Left ventricle myocardium superior (tissue), 1 donor: Measurements from ENCODE around the gene OSTN. TPM values are rescaled to one million over a fixed set of nuclear protein-coding genes. Genes with fewer than 3 reads are reported as not detected.
"Not testable (repeated sequence)": the region's sequence is repeated elsewhere in the genome, so short reads cannot be mapped to it uniquely, and the experiment has no call there.

ENCODE experiments used
- ATAC-seq: fragments of 200-7000 bp; cut with Tn5 transposase; one replicate; pipeline ENCODE4 v1.9.1; 2020; ENCODE audit warnings: mild to moderate bottlenecking, moderate library complexity
- DNase-seq: peaks from one replicate; pipeline ENCODE4 v3.0.0-alpha.2; 2020
- intact Hi-C: fragments of 100-400 bp; cut with micrococcal nuclease; formaldehyde crosslinking; loops from one replicate; pipeline ENCODE4 v1.11.0; 2022
- total RNA-seq: library from RNA; stranded (reverse); fragmentation: NEBNext Ultra II Directional; extraction: Animal tissue kit (Norgen Biotek cat#: 25700); gene quantifications from one replicate; pipeline ENCODE4 v1.2.1, GENCODE V29; 2021
- donor health status: DM: no; HTN: yes; CAD: no; lungs with severe emphysema.

OSTN gene
- total RNA-seq, 1 donor from 2014 or later, result not detected

GRCh38 chr3:191221638-191222037 is 22.6 kb downstream of the OSTN start:
- ATAC-seq, result no peak
- intact Hi-C loops, result no loop called here
- DNase-seq, result no peak

GRCh38 chr3:191227541-191227940 is 28.5 kb downstream of the OSTN start:
- DNase-seq (no peak), ATAC-seq (no peak)
- intact Hi-C loops, result no loop called here

- ATAC-seq (no peak), DNase-seq (no peak)
- intact Hi-C loops, result no loop called here
These were observed 35.2 kb downstream of the OSTN start for GRCh38 chr3:191234216-191234615.

GRCh38 chr3:191235331-191236314 is 36.6 kb downstream of the OSTN start:
- DNase-seq (no peak), ATAC-seq (no peak)
- intact Hi-C loops, result no loop called here

- DNase-seq (no peak), ATAC-seq (no peak)
- intact Hi-C loops, result no loop called here
These were observed 37.6 kb downstream of the OSTN start for GRCh38 chr3:191236646-191237045.

- no peak for ATAC-seq
- no peak for DNase-seq
- intact Hi-C loops, result no loop called here
These were observed 38.2 kb downstream of the OSTN start for GRCh38 chr3:191237047-191237882.

- intact Hi-C loops, result no loop called here
- DNase-seq, result no peak
- no peak for ATAC-seq
These were observed 39.3 kb downstream of the OSTN start for GRCh38 chr3:191238321-191238817.

GRCh38 chr3:191239407-191240031 is 40.5 kb downstream of the OSTN start:
- intact Hi-C loops, result loop anchor here (10.0 kb wide), 1 partner anchor 145 kb away; no protein-coding TSS in a partner anchor
- DNase-seq, result no peak
- no peak for ATAC-seq

- DNase-seq, result no peak
- intact Hi-C loops, result loop anchor here (10.0 kb wide), 1 partner anchor 144 kb away; no protein-coding TSS in a partner anchor
- no peak for ATAC-seq
These were observed 41.4 kb downstream of the OSTN start for GRCh38 chr3:191240486-191240885.

- ATAC-seq, result no peak
- intact Hi-C loops, result loop anchor here (10.0 kb wide), 1 partner anchor 140 kb away; no protein-coding TSS in a partner anchor
- DNase-seq, result no peak
These were observed 45.3 kb downstream of the OSTN start for GRCh38 chr3:191244242-191244867.

- peak; percentile 60 for ATAC-seq
- DNase-seq, result not testable (repeated sequence)
- intact Hi-C loops, result loop anchor here (10.0 kb wide), 1 partner anchor 139 kb away; no protein-coding TSS in a partner anchor
These were observed 47.0 kb downstream of the OSTN start for GRCh38 chr3:191246034-191246433.

GRCh38 chr3:191246630-191247029 is 47.6 kb downstream of the OSTN start:
- DNase-seq (no peak), ATAC-seq (no peak)
- intact Hi-C loops, result loop anchor here (10.0 kb wide), 1 partner anchor 138 kb away; no protein-coding TSS in a partner anchor

GRCh38 chr3:191253089-191253799 is 54.2 kb downstream of the OSTN start:
- DNase-seq, result no peak
- intact Hi-C loops, result no loop called here
- no peak for ATAC-seq

GRCh38 chr3:191254098-191254873 is 55.2 kb downstream of the OSTN start:
- no peak for ATAC-seq
- intact Hi-C loops, result no loop called here
- no peak for DNase-seq

GRCh38 chr3:191255156-191255555 is 56.1 kb downstream of the OSTN start:
- intact Hi-C loops, result no loop called here
- ATAC-seq (no peak), DNase-seq (no peak)

- ATAC-seq (no peak), DNase-seq (no peak)
- intact Hi-C loops, result no loop called here
These were observed 57.4 kb downstream of the OSTN start for GRCh38 chr3:191256405-191256804.

GRCh38 chr3:191257286-191257685 is 58.2 kb downstream of the OSTN start:
- DNase-seq (no peak), ATAC-seq (no peak)
- intact Hi-C loops, result no loop called here
